GM19023 (cell line): Measurements from ENCODE around the gene SSBP3.
"Not testable (repeated sequence)": the region's sequence is repeated elsewhere in the genome, so short reads cannot be mapped to it uniquely, and the experiment has no call there.

Experiments
- ATAC-seq: cut with Tn5 transposase; IDR thresholded peaks from one replicate; pipeline ENCODE4 v1.9.1; 2021; ENCODE audit warnings: mild to moderate bottlenecking, moderate library complexity; ENCODE audit not compliant: unreplicated experiment

SSBP3 gene

DNA sequence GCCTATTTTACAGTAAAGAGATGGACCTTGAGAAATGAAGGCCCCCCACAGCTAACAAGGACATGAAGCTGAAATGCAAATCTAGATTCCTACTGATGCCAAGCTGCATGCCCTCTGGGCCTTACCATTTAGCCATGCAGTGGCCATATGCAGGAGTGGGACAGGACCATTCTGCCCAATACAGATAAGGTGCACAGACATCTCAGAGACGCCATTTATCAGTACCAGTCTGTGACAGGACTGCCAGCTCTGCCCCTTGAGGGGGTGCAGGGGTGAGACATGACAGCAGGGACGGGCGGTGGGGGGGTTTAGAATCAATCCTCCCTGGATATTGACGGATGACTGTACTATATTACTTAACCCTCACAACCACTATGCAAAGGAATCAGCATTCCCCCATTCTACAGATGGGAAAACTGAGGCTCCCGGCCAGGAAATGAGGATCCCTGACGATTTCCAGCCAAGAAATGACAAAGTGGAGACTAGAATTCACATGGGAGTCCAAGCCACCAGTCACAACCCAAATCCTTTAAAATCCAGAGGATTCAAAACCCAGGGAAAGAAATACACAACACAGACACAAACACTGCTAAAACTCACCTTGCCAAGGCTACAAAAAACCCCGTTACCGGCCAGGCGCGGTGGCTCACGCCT lies 10.8 kb downstream of the SSBP3 start:
- ATAC-seq, result no peak

DNA sequence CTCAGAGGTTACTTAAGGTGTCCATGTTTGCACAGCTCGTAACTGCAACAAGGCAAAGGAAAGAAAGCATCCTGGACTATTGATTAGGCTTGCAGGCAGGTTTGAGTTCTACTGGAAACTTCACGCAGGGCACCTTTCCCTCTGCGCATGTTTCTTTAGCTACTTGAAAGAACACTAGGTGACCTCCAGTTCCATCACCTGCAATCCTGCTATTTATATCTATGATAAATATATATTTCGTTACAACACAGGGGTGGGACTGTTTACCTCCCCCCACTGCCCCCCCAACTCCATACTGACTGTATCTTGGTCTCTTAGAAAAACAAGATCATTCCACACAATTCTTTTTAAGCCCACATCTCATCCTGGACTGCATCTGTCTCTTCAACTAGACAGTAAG lies 12.1 kb downstream of the SSBP3 start:
- ATAC-seq, result no peak

DNA sequence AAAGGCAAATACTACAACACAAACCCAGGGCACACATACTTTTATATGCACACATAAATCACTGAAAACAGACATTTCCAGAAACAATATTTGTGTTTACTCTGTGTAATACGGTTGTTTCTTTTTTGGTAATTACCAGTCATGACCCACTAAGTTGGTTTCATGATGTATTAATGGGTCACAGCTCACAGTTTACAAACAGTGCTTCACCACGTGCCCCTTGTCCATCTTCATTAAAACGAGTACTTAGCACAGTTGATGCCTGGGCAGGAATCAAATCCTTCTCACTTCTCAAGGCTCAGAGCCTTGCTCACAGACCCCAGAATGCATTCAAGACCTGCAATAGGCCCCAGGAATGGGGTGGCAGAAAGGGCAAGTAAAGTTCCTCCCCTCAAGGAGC lies 13.8 kb downstream of the SSBP3 start:
- ATAC-seq, result no peak

DNA sequence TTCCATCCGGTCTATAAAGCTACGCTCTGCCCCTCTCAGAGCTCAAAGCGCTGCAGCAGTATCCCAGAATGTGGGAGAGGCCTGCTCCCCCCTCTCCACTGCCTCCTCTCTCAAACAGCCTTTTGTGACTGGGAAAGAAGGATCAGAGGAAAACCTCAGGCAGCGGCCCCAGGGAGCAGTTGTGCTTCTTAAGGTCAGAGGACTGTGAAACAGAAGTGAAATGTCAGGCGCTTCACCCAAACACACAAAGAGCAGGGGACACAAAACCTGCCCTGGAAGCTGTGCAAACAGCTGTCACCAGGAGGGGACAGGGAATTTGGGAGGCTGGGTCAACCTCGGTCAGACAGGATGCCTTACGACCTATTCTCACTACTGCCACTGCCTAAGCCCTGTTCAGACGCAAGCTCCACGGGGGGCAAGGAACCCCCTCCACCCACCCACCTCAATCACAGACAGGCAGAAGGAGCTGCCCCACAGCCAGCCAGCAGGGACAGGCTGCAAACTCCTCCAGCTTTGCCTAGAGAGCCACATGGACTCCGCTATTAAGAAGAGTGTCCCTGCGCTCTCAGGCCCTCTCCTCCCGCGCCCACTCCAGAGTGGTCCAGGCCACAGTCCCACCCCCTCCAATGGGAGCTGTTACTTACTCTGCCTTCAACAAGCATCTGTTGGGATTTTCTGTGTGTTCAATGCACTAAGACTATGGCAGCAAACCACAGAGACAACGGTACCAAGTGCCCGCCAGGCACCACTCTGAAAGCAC lies 14.6 kb downstream of the SSBP3 start:
- ATAC-seq, result no peak

DNA sequence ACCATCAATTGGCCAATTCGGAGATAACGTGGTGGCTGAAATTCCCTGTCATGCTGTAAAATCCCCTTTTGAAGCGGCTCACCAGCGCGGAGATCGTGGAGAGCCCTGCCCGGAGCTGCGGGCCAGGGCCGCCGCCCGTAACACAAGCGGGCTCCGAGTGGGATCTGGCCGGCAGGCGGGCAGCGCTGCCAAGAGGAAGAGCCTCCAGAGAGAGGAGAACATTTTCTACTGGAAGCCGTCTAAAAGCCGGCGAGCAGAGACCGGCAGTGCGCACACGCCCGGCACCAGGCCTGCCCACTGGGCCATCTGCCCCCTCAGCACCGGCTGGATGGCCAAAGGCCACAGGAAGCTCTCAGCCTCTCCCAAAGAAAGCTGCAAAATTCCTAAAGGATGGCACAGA lies 15.5 kb downstream of the SSBP3 start:
- ATAC-seq, result no peak

DNA sequence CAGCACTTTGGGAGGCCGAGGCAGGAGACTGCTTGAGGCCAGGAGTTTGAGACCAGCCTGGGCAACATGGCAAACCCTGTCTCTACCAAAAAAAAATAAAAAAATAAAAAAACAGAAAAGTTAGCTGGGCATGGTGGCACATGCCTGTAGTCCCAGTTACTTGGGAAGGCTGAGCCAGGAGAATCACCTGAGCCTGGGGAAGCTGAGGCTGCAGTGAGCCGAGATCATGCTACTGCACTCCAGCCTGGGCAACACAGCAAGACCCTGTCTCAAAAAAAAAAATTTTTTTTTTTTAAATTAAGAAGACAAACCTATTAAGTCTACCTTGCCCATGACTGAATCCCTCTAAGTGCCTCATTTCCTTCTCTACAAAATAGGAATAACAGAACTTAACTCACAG lies 16.6 kb downstream of the SSBP3 start:
- not testable (repeated sequence) for ATAC-seq

DNA sequence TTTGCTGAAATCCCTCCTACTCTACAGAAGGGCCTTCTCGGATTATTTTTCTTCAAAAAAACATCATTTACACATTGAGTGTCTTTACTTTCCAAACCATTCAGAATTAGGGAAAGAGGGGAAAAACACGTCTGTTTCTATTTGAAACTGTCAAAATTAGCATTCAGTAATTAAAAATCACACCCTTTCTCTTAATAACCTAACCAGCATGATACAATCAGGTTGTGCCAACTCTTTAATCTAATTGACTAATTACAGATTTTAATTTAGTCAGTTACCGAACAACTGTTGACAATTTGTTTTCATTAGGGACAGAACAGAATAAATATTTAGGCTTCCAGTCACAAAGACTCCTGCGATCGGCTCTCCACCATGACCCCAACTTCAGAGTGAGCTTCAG lies 18.8 kb downstream of the SSBP3 start:
- ATAC-seq, result no peak

DNA sequence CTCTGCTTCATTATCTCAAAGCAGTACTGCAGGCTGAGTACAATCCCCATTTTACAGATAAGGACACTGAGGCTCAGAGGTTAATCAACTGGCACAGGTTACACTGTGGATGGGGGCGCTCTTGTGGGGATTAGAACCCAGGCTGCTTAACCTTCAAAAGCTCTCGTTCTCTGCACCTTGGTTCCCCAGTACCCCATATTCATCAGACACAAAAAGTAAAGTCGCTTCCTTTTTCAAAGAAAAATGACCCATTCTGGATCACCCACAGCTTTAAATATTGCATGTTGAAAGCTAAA lies 20.5 kb downstream of the SSBP3 start:
- ATAC-seq, result no peak

DNA sequence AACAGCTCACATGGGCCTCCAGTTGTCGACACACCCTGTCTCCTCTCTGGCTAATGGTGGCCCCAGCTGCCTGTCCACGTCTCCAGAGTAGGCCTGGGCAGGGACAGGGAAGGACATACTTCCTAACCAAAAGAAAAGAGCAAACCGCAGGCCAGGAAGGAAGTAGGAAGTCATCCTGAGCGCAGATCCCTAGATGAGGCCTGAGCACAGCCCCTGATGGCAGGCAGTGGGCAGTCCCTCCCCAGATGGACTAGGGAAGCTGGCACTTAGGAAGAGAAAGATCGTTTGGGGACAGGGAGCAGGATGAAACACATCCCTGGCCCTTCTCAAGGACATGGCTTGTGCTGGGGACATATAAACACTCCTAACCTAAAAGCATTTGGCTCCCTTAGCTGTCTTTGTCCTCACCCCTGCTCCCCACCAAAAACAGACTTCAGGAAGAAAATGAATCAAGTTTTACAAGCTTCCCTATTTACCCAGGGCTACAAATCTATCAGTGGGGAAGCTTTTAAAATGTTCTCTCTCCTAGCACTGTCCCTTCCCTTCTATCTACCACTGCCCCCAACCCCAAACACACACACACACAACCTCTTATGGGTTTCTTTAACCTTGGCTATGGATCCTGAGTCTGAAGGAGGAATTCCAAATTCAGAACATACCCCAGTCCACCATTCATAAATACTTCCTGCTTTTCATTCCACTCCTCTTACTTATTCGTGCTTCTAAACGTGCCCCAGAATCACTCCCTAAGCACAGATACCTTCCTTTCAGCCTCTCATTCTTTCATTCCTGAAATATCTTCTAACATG lies 21.1 kb downstream of the SSBP3 start:
- no peak for ATAC-seq

DNA sequence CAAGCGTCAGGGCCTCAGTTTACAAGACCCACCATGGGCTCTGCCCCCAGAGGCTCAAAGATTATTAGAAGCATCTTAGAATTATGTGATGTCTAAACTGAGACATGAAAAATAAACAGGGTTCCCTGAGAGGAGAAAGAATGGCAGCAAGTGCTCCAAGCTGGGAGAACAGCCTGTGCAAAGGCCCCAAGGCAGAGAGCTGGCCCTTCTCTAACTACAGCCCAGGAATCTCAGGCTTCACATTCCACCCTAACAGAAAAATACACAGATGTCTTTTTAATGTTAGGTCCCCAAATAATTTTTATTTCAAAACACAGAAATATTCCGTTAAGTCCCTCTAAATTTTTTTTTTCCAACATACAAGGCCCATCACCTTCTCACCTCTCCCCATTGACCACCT lies 21.7 kb downstream of the SSBP3 start:
- ATAC-seq, result no peak

DNA sequence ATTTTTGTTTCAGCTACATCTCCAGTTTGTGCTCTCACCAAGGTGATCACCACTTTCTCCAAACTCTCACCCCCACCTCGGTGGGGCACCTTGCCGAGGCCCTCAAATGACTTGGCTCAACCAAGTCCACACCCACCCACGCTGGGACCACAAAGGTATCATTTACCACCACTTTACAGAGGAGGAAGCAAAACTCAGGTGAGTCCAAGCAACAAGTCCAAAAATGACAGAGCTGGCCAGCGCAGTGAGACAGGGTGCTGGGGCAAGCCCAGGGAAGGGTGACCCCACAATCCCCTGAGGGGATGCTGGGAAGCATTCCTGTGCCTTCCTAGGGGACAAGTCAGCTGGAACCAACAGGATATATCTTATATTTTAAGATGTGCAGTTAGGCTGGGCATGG lies 24.7 kb downstream of the SSBP3 start:
- ATAC-seq, result no peak

DNA sequence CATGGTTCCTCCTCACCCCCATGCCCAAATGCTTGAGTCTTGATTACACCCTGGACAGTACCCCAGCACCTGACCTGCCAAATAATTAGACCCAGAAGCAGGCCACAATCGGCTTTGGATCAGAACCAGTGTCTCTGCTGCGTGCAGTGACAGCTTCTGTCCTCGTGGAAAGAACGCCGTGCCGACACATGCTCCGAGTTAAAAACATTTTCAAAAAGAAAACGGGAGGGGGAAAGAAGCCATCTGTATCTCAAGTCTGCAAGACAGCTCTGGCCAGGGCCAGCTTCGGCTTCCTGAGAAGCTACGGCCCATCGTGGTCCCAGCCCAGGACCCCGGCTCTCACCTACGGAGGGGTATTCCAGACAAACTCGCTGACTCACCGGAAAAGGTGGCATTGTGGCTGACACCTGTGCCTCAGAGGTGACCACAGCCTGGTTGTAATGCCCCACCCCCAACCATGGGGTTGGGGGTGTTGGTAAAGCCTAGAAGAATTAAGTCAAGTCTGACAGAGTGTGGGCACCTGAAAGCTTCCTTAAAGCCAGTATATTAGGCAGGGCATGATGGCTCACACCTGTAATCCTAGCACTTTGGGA lies 25.8 kb downstream of the SSBP3 start:
- no peak for ATAC-seq

DNA sequence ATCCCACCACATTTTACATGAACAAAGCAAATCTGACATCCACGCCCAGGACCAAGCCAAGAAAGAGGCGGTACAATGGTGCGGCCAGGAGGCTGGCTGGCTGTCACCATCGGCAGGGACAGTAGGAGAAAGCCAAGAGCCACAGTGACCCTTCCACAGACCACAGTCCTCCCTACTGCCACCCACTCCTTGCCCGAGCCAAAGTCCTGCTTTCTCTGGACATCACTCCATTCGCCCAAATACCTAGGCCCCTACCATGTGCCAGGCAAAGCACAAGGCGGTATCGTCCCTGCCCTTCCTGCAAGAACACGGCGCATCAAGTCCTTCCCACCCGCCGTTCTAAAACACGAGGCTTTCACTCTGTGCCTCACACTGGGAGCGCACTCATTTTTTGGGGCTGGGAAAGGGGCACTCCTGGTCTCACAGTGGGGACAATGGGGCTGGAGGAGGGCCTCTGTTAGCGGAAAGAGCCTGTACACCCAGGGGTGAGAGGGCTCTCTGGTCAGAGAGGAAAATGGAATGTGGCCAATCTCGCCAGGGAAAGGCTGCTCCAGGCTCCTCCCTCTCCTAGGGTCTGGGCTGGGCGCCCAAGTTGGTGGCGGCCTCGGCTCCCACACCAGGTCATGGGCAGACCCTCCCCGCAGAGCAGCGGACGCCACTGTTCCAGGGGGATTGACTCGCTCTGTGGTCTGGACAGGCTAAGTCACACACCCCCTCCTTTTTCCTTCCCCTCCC lies 26.5 kb downstream of the SSBP3 start:
- ATAC-seq, result no peak

DNA sequence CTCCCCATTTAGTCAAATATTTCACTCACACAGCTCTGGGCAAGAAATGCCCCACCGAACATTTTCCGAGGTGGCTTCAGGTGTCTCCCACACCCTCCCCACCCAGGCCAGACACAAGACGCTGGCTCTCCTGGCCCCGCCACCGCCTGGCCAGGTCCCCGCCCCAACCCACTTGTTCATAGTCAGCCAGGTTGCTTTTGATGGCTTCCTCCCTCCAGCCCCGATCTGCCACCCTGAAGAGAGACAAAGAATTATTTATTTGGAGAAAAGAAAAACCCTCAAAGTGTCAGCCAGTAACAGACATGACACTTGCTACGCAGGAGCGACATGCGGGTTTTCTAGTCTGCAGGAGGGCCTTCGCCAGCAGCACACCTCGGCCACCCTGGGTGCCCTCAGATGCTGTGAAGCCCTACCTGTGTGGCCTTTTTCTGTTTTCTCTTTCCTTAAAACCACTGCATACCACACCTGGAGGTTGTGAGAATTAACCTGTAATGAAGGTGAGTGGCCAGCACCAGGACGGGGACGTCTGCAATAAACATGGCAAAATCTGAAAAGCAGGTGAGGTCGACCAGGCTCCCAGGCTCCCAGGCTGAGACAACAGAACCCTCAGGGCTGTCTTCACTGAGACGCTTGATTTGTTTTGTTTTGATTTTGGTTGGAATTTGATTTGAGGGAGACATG lies 27.2 kb downstream of the SSBP3 start:
- no peak for ATAC-seq

DNA sequence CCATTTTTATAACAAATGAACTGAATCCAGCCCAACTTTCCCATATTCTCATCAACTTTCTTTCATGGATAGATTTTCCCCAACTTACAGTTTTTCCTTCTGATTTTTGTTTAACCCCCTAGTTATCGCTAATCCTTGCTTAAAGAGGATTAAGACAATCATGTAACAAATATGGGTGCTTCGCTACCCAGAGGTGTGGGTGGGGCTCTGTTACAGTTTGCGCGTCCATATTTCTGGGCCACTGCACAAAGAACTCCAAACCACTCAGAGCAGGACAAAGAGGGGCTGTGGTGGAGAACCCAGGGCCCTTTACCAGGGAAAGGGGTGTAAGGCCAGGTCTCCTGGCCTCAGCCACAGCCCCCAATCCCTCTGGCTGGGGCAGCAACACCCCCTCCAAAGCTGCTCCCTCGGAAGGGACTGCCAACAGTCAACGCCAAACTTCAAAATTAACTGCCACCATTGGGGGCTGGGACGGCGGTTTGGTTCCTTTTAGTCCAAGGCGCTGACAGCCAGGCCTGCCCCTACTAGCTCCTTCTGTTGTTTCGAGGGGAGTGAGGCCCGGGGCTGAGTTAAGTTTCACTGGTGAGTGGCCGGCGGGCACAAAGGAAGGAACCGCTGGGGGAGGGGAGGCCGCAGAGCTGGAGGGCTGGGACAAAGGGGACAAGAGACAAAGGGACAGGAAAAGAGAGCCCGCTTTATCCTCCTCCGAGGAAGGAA lies 27.9 kb downstream of the SSBP3 start:
- no peak for ATAC-seq

DNA sequence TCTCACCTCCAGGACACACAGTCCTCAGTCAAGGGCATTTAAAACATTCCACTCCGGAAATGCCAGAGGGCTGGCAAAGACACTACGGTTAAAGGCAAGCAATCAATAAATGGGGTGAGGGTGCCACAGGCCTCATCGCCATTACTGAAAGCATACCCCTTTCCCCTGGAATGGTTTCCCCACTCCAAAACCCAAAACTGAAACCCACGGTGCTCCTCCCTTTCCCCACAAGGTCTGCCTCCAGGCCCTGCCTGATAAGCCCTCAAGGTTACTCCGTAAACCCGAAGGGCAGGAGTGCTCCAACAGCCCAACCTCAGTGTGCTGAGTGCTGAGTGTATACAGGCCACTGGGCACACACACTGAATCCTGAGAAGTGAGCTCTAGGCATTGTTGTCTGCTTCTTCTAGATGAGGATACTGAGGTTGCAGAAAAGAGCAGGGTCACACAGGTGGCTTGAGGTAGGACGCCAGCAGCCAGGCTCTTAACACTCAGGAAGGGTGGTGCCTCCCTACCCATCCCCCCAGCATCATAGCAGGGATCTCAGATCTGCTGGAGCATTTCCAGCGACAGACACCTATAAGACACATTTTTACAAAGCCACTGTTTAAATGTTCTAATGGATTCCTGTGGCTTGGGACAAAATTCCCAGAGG lies 29.0 kb downstream of the SSBP3 start:
- no peak for ATAC-seq

DNA sequence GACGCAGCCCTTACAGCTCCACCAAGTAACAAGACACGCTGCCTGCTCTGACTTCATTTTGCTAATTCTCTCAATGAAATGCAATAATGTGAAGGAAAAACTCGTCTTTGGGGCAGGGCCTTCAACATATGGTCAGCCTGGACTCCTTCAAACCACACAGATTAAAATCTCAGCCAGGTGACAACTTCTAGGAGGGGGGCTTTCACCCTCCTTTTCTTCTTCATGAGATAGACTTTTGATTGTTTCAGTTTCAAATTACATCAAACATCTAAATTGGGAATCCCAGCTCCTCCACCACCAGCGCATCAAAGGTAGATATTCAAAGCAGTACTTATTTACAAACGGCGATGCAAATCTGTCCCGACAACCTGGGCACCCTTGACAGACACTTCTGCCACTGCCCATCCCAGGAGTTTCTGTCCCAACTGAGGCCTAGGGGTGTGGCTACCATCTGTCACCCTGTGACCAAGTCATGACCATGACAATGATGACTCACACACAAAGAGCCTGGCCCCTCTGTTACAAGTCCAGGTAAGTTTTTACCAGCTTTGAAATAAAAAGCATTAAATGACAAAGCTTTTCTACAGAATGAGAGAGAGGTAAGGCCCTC lies 29.7 kb downstream of the SSBP3 start:
- ATAC-seq, result peak; percentile 48

DNA sequence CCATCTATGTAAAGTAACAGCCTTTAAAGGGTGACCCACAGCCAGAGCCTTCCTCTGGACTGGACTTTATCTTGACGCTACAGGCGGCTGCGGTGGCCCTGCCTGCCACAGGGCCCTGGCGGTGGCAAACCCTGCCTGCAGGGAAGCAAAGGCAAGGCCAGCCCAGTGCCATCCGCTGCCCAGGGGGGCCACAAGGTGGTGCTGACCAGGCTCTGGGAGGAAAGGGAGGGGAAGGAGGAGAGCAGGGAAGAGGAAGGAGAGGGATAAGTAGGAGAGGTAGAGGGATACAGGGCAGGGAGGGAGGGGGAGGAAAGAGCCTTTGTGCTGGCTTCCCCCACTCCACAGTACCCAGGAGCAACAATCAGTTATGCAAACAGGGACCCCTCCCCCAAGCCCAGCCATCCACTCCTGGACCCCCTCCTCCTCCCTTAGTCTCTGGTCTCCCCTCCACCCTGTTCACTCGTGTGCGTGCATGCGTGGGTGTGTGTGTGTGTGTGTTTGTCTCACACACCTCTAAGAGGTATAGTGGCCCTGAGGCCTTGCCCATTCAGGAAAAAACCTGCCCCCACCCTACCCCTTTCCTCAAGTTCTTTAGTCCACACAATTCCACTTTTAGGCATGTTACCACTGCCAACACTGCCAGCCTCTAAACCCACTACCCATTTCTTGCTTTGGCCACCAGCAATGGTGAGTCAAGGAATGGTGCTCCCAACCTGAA lies 30.3 kb downstream of the SSBP3 start:
- ATAC-seq, result no peak
